Sigmoid colon (tissue), 7 donors: ENCODE data around the gene GMPPA. TPM values are rescaled to one million over a fixed set of nuclear protein-coding genes. Genes with fewer than 3 reads are reported as not detected.

Source experiments
- DNase-seq: peaks from one replicate; pipeline ENCODE4 v3.0.0-alpha.2; 2019
- H3K27ac ChIP-seq, 4 donors: fragments of 200-600 bp; sonication (generic); one replicate each; pipeline ENCODE4 v1.5.1; 2016 to 2019; ENCODE audit warnings: mild to moderate bottlenecking in 1 of 4
- H3K27me3 ChIP-seq, 3 donors: fragments of 200-600 bp; sonication (generic); one replicate each; pipeline ENCODE4 v1.5.1; 2019; ENCODE audit warnings: mild to moderate bottlenecking in 1 of 3
- H3K36me3 ChIP-seq, 4 donors: fragments of 200-600 bp; sonication (generic); one replicate each; pipeline ENCODE4 v1.5.1; 2016 to 2019
- H3K4me1 ChIP-seq, 4 donors: fragments of 200-600 bp; sonication (generic); one replicate each; pipeline ENCODE4 v1.5.1; 2017 to 2019
- H3K4me3 ChIP-seq, 4 donors: fragments of 200-600 bp; sonication (generic); one replicate each; pipeline ENCODE4 v1.5.1; 2017 to 2019; ENCODE audit warnings: mild to moderate bottlenecking in 2 of 4, moderate library complexity in 1 of 4
- H3K9me3 ChIP-seq, 4 donors: fragments of 200-600 bp in 3 of 4; sonication (generic) in 3 of 4; one replicate each; pipeline versions ENCODE4 v1.5.1 to v1.6.1; 2013 to 2019
- CTCF ChIP-seq, 4 experiments: fragments of 450-650 bp in 3 of 4; fragments of 200-600 bp in 1 of 4; IDR thresholded peaks; one replicate each; pipeline ENCODE4 v1.5.1; 2016 to 2019; ENCODE audit warnings: antibody characterized with exemption in 4 of 4, mild to moderate bottlenecking in 3 of 4, moderate library complexity in 2 of 4
- EP300 ChIP-seq, 4 donors: sonication (generic); formaldehyde crosslinking; IDR thresholded peaks; one replicate each; pipeline ENCODE4 v1.6.1; 2017; ENCODE audit warnings: antibody characterized with exemption in 4 of 4
- POLR2A ChIP-seq, 2 donors: fragments of 450-650 bp; IDR thresholded peaks; one replicate each; pipeline ENCODE4 v1.6.1; 2016; ENCODE audit warnings: antibody characterized with exemption in 2 of 2, mild to moderate bottlenecking in 2 of 2, moderate library complexity in 2 of 2
- POLR2AphosphoS5 ChIP-seq, 4 donors: sonication (generic); formaldehyde crosslinking; IDR thresholded peaks; one replicate each; pipeline ENCODE4 v1.6.1; 2017; ENCODE audit warnings: antibody characterized with exemption in 4 of 4
- WGBS, 2 donors: extraction: QIAGEN DNeasy Blood & Tissue Kit; methylation state at CpG; one replicate each; pipeline ENCODE4 v1.1.7; 2013; 5-methylcytosine and 5-hydroxymethylcytosine counted together
- intact Hi-C: fragments of 100-400 bp; cut with DNase I; formaldehyde crosslinking; loops from one replicate; pipeline ENCODE4 v1.15.1; 2023
- polyA plus RNA-seq, 3 donors: library from polyadenylated mRNA; stranded (reverse); fragments of 200-250 nt; gene quantifications; one replicate each; pipeline ENCODE4 v1.2.3, GENCODE V29; 2013
- total RNA-seq, 4 donors: library from RNA; depleted of rRNA; stranded (reverse); fragments of >200 nt; gene quantifications; one replicate each; pipeline ENCODE4 v1.1.0, GENCODE V29; 2016
- donor health status: healthy with polysubstance abuse.
- donor health status: Bipolar disorder and iron deficiency.
- donor health status: healthy.

Gene GMPPA
- total and polyA plus RNA-seq, 7 donors: 13.9 to 52.8 (median 24.7) TPM

DNA sequence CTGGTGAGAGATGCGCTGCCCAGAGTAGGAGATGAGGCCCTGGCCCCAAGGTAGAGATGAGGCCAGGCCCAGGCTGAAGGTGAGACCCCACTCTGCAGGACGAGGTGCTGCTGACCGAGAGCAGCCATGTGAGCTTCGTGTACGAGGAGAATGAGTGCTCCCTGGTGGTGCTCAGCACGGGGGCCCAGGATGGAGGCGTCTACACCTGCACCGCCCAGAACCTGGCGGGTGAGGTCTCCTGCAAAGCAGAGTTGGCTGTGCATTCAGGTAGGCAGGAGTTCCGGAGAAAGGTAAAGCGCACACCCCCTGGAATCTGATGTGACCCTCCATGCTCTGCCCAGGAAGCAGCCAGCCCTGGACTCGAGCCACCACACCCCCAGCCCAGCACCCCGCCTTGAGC is 21.5 kb upstream of the GMPPA start:
- peaks cover 0 to 39% (median 25%) of the 10 kb centered on the region in 4 donors for H3K4me1 ChIP-seq
- intact Hi-C loops: no loop called here

GRCh38 chr2:219477815-219478214 is 20.9 kb upstream of the GMPPA start:
- no peak for DNase-seq
- Histone ChIP-seq H3K9me3 (no peaks in the 10 kb centered on the region), H3K27ac (peak overlapping the region; percentile 7 to 99 (median 99)), H3K36me3 (peaks cover 33 to 89% (median 47%) of the 10 kb centered on the region in 4 donors), H3K4me1 (peaks cover 0 to 46% (median 30%) of the 10 kb centered on the region in 4 donors), H3K27me3 (no peaks in the 10 kb centered on the region), H3K4me3 (no peak overlapping the region)
- TF ChIP-seq CTCF (IDR thresholded peaks at IDR 0.05) (no peak), EP300 (IDR thresholded peaks at IDR 0.05) (no peak), POLR2AphosphoS5 (IDR thresholded peaks at IDR 0.05) (peak in 2 of 4 donors; percentile 33 to 45), POLR2A (IDR thresholded peaks at IDR 0.05) (no peak)
- intact Hi-C loops: no loop called here
- 88 to 91% methylated on average over 15 of the region's 15 CpGs for WGBS, 2 donors

More for the DNA sequence above, 21.5 kb upstream of the GMPPA start:
- WGBS, 2 donors: 67 to 83% methylated on average over 13 of the region's 13 CpGs
- no peak overlapping the region for H3K4me3 ChIP-seq
- DNase-seq: no peak
- no peaks in the 10 kb centered on the region for H3K9me3 ChIP-seq
- no peaks in the 10 kb centered on the region for H3K27me3 ChIP-seq
- no peak for TF ChIP-seq EP300 (IDR thresholded peaks at IDR 0.05)
- no peak for TF ChIP-seq POLR2AphosphoS5 (IDR thresholded peaks at IDR 0.05)
- no peak for TF ChIP-seq CTCF (IDR thresholded peaks at IDR 0.05)
- no peak for TF ChIP-seq POLR2A (IDR thresholded peaks at IDR 0.05)
- H3K36me3 ChIP-seq: peaks cover 33 to 90% (median 49%) of the 10 kb centered on the region in 4 donors
- H3K27ac ChIP-seq: peak overlapping the region; percentile 58 to 99 (median 99)

- Histone ChIP-seq H3K4me1 (peaks cover 0 to 57% (median 41%) of the 10 kb centered on the region in 4 donors), H3K9me3 (no peaks in the 10 kb centered on the region), H3K27ac (peak overlapping the region in 3 of 4 donors; percentile 99), H3K27me3 (peaks cover 0 to 8% (median 0%) of the 10 kb centered on the region in 3 donors), H3K4me3 (no peak overlapping the region), H3K36me3 (peaks cover 29 to 81% (median 40%) of the 10 kb centered on the region in 4 donors)
- no peak for TF ChIP-seq EP300 (IDR thresholded peaks at IDR 0.05)
- TF ChIP-seq POLR2AphosphoS5 (IDR thresholded peaks at IDR 0.05): peak in 2 of 4 donors; percentile 12 to 13
- no peak for DNase-seq
- WGBS, 2 donors: 74 to 78% methylated on average over 8 of the region's 8 CpGs
- intact Hi-C loops: no loop called here
These were observed 19.8 kb upstream of the GMPPA start for GRCh38 chr2:219478916-219479315.

GRCh38 chr2:219480004-219480403 is 18.7 kb upstream of the GMPPA start:
- DNase-seq: no peak
- intact Hi-C loops: no loop called here

More at GRCh38 chr2:219480004-219480403, 18.7 kb upstream of the GMPPA start:
- H3K4me1 ChIP-seq: peaks cover 0 to 63% (median 52%) of the 10 kb centered on the region in 4 donors
- WGBS, 2 donors: 83 to 92% methylated on average over 8 of the region's 8 CpGs
- peaks cover 30 to 70% (median 36%) of the 10 kb centered on the region in 4 donors for H3K36me3 ChIP-seq
- H3K27me3 ChIP-seq: peaks cover 5 to 19% (median 6%) of the 10 kb centered on the region in 3 donors
- H3K4me3 ChIP-seq: no peak overlapping the region
- no peak for TF ChIP-seq CTCF (IDR thresholded peaks at IDR 0.05)
- H3K27ac ChIP-seq: peak overlapping the region in 3 of 4 donors; percentile 99
- no peaks in the 10 kb centered on the region for H3K9me3 ChIP-seq
